Measurements from ENCODE around the gene CENPE. TPM values are rescaled to one million over a fixed set of nuclear protein-coding genes. Genes with fewer than 3 reads are reported as not detected.

CENPE gene
- total and polyA plus RNA-seq, 2 of the 4 experiments (the other 2 are of a cell fraction): 3.7 to 14.5 TPM

GRCh38 chr4:103075435-103075893 is 122.7 kb downstream of the CENPE start:
- Histone ChIP-seq H4K8ac (ENCODE audit: low read depth in 2 of 2, low read length in 2 of 2) (peak overlapping the region in 1 of 2 experiments; percentile 25; a peak in 2 of 4 replicates), H3K4ac (ENCODE audit: low read depth, low read length) (peak overlapping the region; percentile 33), H3K9me1 (ENCODE audit: insufficient read depth, low read length) (peaks cover 6% of the 10 kb centered on the region; the same call in 1 of the 2 replicates), H3K36me3 (ENCODE audit: control insufficient read depth, insufficient read depth, low read length) (no peaks in the 10 kb centered on the region; the same call in 1 of the 2 replicates), H4K91ac (ENCODE audit: insufficient read depth, low read depth, low read length) (no peak overlapping the region), H2AFZ (replicated peaks; ENCODE audit: low read length, poor library complexity) (peak overlapping the region; percentile 93), H2BK15ac (ENCODE audit: low read depth, low read length) (no peak overlapping the region), H3K9me3 (ENCODE audit: control insufficient read depth, insufficient read depth, low read length) (no peaks in the 10 kb centered on the region), H4K5ac (ENCODE audit: low read depth, low read length) (peak overlapping the region; percentile 56; the same call in 1 of the 2 replicates), H3K79me1 (ENCODE audit: low read depth in 1 of 2, low read length in 2 of 2) (peaks cover 13 to 17% of the 10 kb centered on the region in 2 experiments), H3K23ac (ENCODE audit: low read depth, low read length) (peak overlapping the region; percentile 64), H3K4me1 (ENCODE audit: control insufficient read depth, insufficient read depth, low read length) (peaks cover 2% of the 10 kb centered on the region; the same call in 1 of the 2 replicates), H2BK20ac (ENCODE audit: low read depth, low read length) (no peak overlapping the region), H3K56ac (ENCODE audit: extremely low read depth, insufficient read depth, low read length) (no peak overlapping the region; the same call in 1 of the 2 replicates), H2BK5ac (ENCODE audit: low read depth, low read length, poor library complexity, severe bottlenecking) (no peak overlapping the region), H3K27ac (ENCODE audit: insufficient read depth, low read length) (no peak overlapping the region), H2AK5ac (ENCODE audit: low read depth, low read length) (0 out of 2 replicates have a peak overlapping the region, but pooled peaks have one; percentile 25), H3K4me3 (ENCODE audit: insufficient read depth, low read depth, low read length) (peak overlapping the region; percentile 76), H3K14ac (replicated peaks; ENCODE audit: low read depth, low read length) (0 out of 2 replicates have a peak overlapping the region, but pooled peaks have one; percentile 2), H3K4me2 (ENCODE audit: low read depth, low read length) (peak overlapping the region; percentile 95), H2AK9ac (replicated peaks; ENCODE audit: low read depth, low read length, poor library complexity) (peak overlapping the region; percentile 82), H4K20me1 (ENCODE audit: insufficient read depth, low read length) (no peaks in the 10 kb centered on the region), H2BK120ac (ENCODE audit: low read depth, low read length) (no peak overlapping the region), H3K27me3 (ENCODE audit: control insufficient read depth, insufficient read depth, low read length) (no peaks in the 10 kb centered on the region), H3K9ac (ENCODE audit: low read depth, low read length) (peak overlapping the region; percentile 76; the same call in 1 of the 2 replicates), H3K18ac (ENCODE audit: low read depth, low read length) (no peak overlapping the region)
- intact Hi-C loops (cut with micrococcal nuclease): loop anchor here (5.0 kb wide), 2 partner anchors 58 to 453 kb away; partner anchors contain the start of gene SLC9B1
- peak; percentile 13 for ATAC-seq (ENCODE audit: low read depth)
- dilution Hi-C loops (cut with HindIII; ENCODE audit: low sequenced_read_pairs, unreplicated experiment): no loop called here
- in situ Hi-C loops (cut with MboI; ENCODE audit: low sequenced_read_pairs): no loop called here
- BruUV-seq (replicated peaks): no TSS peak
- CTCF ChIA-PET: interaction anchor here (0.9 kb wide), 2 partner anchors 22 to 66 kb away, joined by 3 read pairs; no protein-coding TSS in a partner anchor
- WGBS, 2 experiments (ENCODE audit: extremely low coverage in 2 of 2, insufficient read length in 1 of 2): no CpG with 5 or more reads among the region's 4 CpGs
- peak; percentile 26 for DNase-seq
- TF ChIP-seq CTCF (conservative IDR thresholded peaks at IDR 0.05; ENCODE audit: low read depth, low read length): no peak
- no peak for TF ChIP-seq FOS (IDR thresholded peaks at IDR 0.05; ENCODE audit: low read depth, low read length)
- TF ChIP-seq USF2 (IDR thresholded peaks at IDR 0.05; ENCODE audit: low read depth, low read length): no peak
- TF ChIP-seq RCOR1 (IDR thresholded peaks at IDR 0.05; ENCODE audit: insufficient replicate concordance, low read length): no peak
- no peak for TF ChIP-seq POLR2A (IDR thresholded peaks at IDR 0.05; ENCODE audit: low read depth, low read length)
- TF ChIP-seq BHLHE40 (IDR thresholded peaks at IDR 0.05; ENCODE audit: low read depth, low read length): 0 out of 2 replicates have a peak, but pooled peaks have one; percentile 19
- POLR2A ChIA-PET (ENCODE audit: unreplicated experiment): interaction anchor here (0.5 kb wide), 1 partner anchor 663 kb away, joined by 3 read pairs; no protein-coding TSS in a partner anchor
